ENCODE results near the gene DOCK1.

DOCK1 gene

GRCh38 chr10:127310923-127311322 lies 405.7 kb downstream of the DOCK1 start:
- no peak for DNase-seq (ENCODE audit: low read depth in 2 of 2)
- no peak overlapping the region for H3K4me3 ChIP-seq (replicated peaks in 1 of 2; ENCODE audit: low read depth in 2 of 2, low read length in 2 of 2)
- no peak for TF ChIP-seq CTCF (IDR thresholded peaks at IDR 0.05; ENCODE audit: low read depth, low read length)

GRCh38 chr10:127313996-127314700 lies 408.9 kb downstream of the DOCK1 start:
- H3K4me3 ChIP-seq (replicated peaks in 1 of 2; ENCODE audit: low read depth in 2 of 2, low read length in 2 of 2) = no peak overlapping the region
- no peak for TF ChIP-seq CTCF (IDR thresholded peaks at IDR 0.05; ENCODE audit: low read depth, low read length)
- DNase-seq (ENCODE audit: low read depth in 2 of 2) = no peak

- TF ChIP-seq CTCF (IDR thresholded peaks at IDR 0.05; ENCODE audit: low read depth, low read length) = no peak
- no peak overlapping the region for H3K4me3 ChIP-seq (replicated peaks in 1 of 2; ENCODE audit: low read depth in 2 of 2, low read length in 2 of 2)
These were observed 409.6 kb downstream of the DOCK1 start for GRCh38 chr10:127314797-127315196.

GRCh38 chr10:127315888-127316287 lies 410.7 kb downstream of the DOCK1 start:
- no peak overlapping the region for H3K4me3 ChIP-seq (replicated peaks in 1 of 2; ENCODE audit: low read depth in 2 of 2, low read length in 2 of 2)
- TF ChIP-seq CTCF (IDR thresholded peaks at IDR 0.05; ENCODE audit: low read depth, low read length) = no peak
- no peak for DNase-seq (ENCODE audit: low read depth in 2 of 2)

More at GRCh38 chr10:127314797-127315196, 409.6 kb downstream of the DOCK1 start:
- no peak for DNase-seq (ENCODE audit: low read depth in 2 of 2)

GRCh38 chr10:127318396-127318795 lies 413.2 kb downstream of the DOCK1 start:
- no peak for TF ChIP-seq CTCF (IDR thresholded peaks at IDR 0.05; ENCODE audit: low read depth, low read length)
- no peak overlapping the region for H3K4me3 ChIP-seq (replicated peaks in 1 of 2; ENCODE audit: low read depth in 2 of 2, low read length in 2 of 2)
- no peak for DNase-seq (ENCODE audit: low read depth in 2 of 2)

GRCh38 chr10:127319271-127319670 lies 414.0 kb downstream of the DOCK1 start:
- H3K4me3 ChIP-seq (replicated peaks in 1 of 2; ENCODE audit: low read depth in 2 of 2, low read length in 2 of 2) = no peak overlapping the region
- TF ChIP-seq CTCF (IDR thresholded peaks at IDR 0.05; ENCODE audit: low read depth, low read length) = no peak
- DNase-seq (ENCODE audit: low read depth in 2 of 2) = no peak

GRCh38 chr10:127319691-127320090 lies 414.5 kb downstream of the DOCK1 start:
- H3K4me3 ChIP-seq (replicated peaks in 1 of 2; ENCODE audit: low read depth in 2 of 2, low read length in 2 of 2) = no peak overlapping the region
- no peak for DNase-seq (ENCODE audit: low read depth in 2 of 2)
- no peak for TF ChIP-seq CTCF (IDR thresholded peaks at IDR 0.05; ENCODE audit: low read depth, low read length)
